Sigmoid colon (tissue), 7 donors: Measurements from ENCODE around the gene TCERG1L. TPM values are rescaled to one million over a fixed set of nuclear protein-coding genes. Genes with fewer than 3 reads are reported as not detected.
A peak's percentile ranks its signal among the peaks of the same experiment; 100 is the strongest.

ENCODE experiments used
- DNase-seq: peaks from one replicate; pipeline ENCODE4 v3.0.0-alpha.2; 2019
- H3K27ac ChIP-seq, 4 donors: fragments of 200-600 bp; sonication (generic); one replicate each; pipeline ENCODE4 v1.5.1; 2016 to 2019; ENCODE audit warnings: mild to moderate bottlenecking in 1 of 4
- H3K27me3 ChIP-seq, 3 donors: fragments of 200-600 bp; sonication (generic); one replicate each; pipeline ENCODE4 v1.5.1; 2019; ENCODE audit warnings: mild to moderate bottlenecking in 1 of 3
- H3K36me3 ChIP-seq, 4 donors: fragments of 200-600 bp; sonication (generic); one replicate each; pipeline ENCODE4 v1.5.1; 2016 to 2019
- H3K4me1 ChIP-seq, 4 donors: fragments of 200-600 bp; sonication (generic); one replicate each; pipeline ENCODE4 v1.5.1; 2017 to 2019
- H3K4me3 ChIP-seq, 4 donors: fragments of 200-600 bp; sonication (generic); one replicate each; pipeline ENCODE4 v1.5.1; 2017 to 2019; ENCODE audit warnings: mild to moderate bottlenecking in 2 of 4, moderate library complexity in 1 of 4
- H3K9me3 ChIP-seq, 4 donors: fragments of 200-600 bp in 3 of 4; sonication (generic) in 3 of 4; one replicate each; pipeline versions ENCODE4 v1.5.1 to v1.6.1; 2013 to 2019
- CTCF ChIP-seq, 4 experiments: fragments of 450-650 bp in 3 of 4; fragments of 200-600 bp in 1 of 4; IDR thresholded peaks; one replicate each; pipeline ENCODE4 v1.5.1; 2016 to 2019; ENCODE audit warnings: antibody characterized with exemption in 4 of 4, mild to moderate bottlenecking in 3 of 4, moderate library complexity in 2 of 4
- EP300 ChIP-seq, 4 donors: sonication (generic); formaldehyde crosslinking; IDR thresholded peaks; one replicate each; pipeline ENCODE4 v1.6.1; 2017; ENCODE audit warnings: antibody characterized with exemption in 4 of 4
- POLR2A ChIP-seq, 2 donors: fragments of 450-650 bp; IDR thresholded peaks; one replicate each; pipeline ENCODE4 v1.6.1; 2016; ENCODE audit warnings: antibody characterized with exemption in 2 of 2, mild to moderate bottlenecking in 2 of 2, moderate library complexity in 2 of 2
- POLR2AphosphoS5 ChIP-seq, 4 donors: sonication (generic); formaldehyde crosslinking; IDR thresholded peaks; one replicate each; pipeline ENCODE4 v1.6.1; 2017; ENCODE audit warnings: antibody characterized with exemption in 4 of 4
- WGBS, 2 donors: extraction: QIAGEN DNeasy Blood & Tissue Kit; methylation state at CpG; one replicate each; pipeline ENCODE4 v1.1.7; 2013; 5-methylcytosine and 5-hydroxymethylcytosine counted together
- intact Hi-C: fragments of 100-400 bp; cut with DNase I; formaldehyde crosslinking; loops from one replicate; pipeline ENCODE4 v1.15.1; 2023
- polyA plus RNA-seq, 3 donors: library from polyadenylated mRNA; stranded (reverse); fragments of 200-250 nt; gene quantifications; one replicate each; pipeline ENCODE4 v1.2.3, GENCODE V29; 2013
- total RNA-seq, 4 donors: library from RNA; depleted of rRNA; stranded (reverse); fragments of >200 nt; gene quantifications; one replicate each; pipeline ENCODE4 v1.1.0, GENCODE V29; 2016
- donor health status: healthy with polysubstance abuse.
- donor health status: Bipolar disorder and iron deficiency.
- donor health status: healthy.

TCERG1L gene
- total and polyA plus RNA-seq, 7 donors = under 0.01 to 0.55 (median 0.10) TPM; not detected in 4

GRCh38 chr10:131083915-131084790, 227.4 kb downstream of the TCERG1L start:
- no peak for TF ChIP-seq POLR2AphosphoS5 (IDR thresholded peaks at IDR 0.05)
- no peak for TF ChIP-seq EP300 (IDR thresholded peaks at IDR 0.05)
- TF ChIP-seq CTCF (IDR thresholded peaks at IDR 0.05) = no peak
- no peak for TF ChIP-seq POLR2A (IDR thresholded peaks at IDR 0.05)
- H3K36me3 ChIP-seq = no peaks in the 10 kb centered on the region
- H3K9me3 ChIP-seq = no peaks in the 10 kb centered on the region
- intact Hi-C loops = no loop called here
- H3K27me3 ChIP-seq = no peaks in the 10 kb centered on the region
- WGBS, 2 donors = 73 to 83% methylated on average over 32 of the region's 32 CpGs
- no peak overlapping the region for H3K4me3 ChIP-seq
- no peaks in the 10 kb centered on the region for H3K4me1 ChIP-seq
- peak; percentile 58 for DNase-seq
- H3K27ac ChIP-seq = no peak overlapping the region

GRCh38 chr10:131082991-131083481, 228.5 kb downstream of the TCERG1L start:
- Histone ChIP-seq H3K36me3 (no peaks in the 10 kb centered on the region), H3K9me3 (no peaks in the 10 kb centered on the region), H3K4me3 (no peak overlapping the region), H3K4me1 (no peaks in the 10 kb centered on the region), H3K27ac (no peak overlapping the region), H3K27me3 (no peaks in the 10 kb centered on the region)
- intact Hi-C loops = no loop called here
- DNase-seq = peak; percentile 48
- WGBS, 2 donors = 49 to 70% methylated on average over 16 of the region's 16 CpGs
- TF ChIP-seq POLR2AphosphoS5 (IDR thresholded peaks at IDR 0.05) (no peak), CTCF (IDR thresholded peaks at IDR 0.05) (no peak), POLR2A (IDR thresholded peaks at IDR 0.05) (no peak), EP300 (IDR thresholded peaks at IDR 0.05) (no peak)

- no peaks in the 10 kb centered on the region for H3K36me3 ChIP-seq
- no peaks in the 10 kb centered on the region for H3K27me3 ChIP-seq
- TF ChIP-seq EP300 (IDR thresholded peaks at IDR 0.05) = no peak
- no peak overlapping the region for H3K4me3 ChIP-seq
- no peak overlapping the region for H3K27ac ChIP-seq
- WGBS, 2 donors = 91 to 92% methylated on average over 13 of the region's 13 CpGs
- peak; percentile 55 for DNase-seq
- H3K4me1 ChIP-seq = no peaks in the 10 kb centered on the region
- H3K9me3 ChIP-seq = no peaks in the 10 kb centered on the region
- intact Hi-C loops = no loop called here
Observed at GRCh38 chr10:131082201-131082850, 229.2 kb downstream of the TCERG1L start.

GRCh38 chr10:131081786-131082185, 229.7 kb downstream of the TCERG1L start:
- Histone ChIP-seq H3K36me3 (no peaks in the 10 kb centered on the region), H3K27ac (no peak overlapping the region), H3K9me3 (no peaks in the 10 kb centered on the region), H3K27me3 (no peaks in the 10 kb centered on the region), H3K4me3 (no peak overlapping the region), H3K4me1 (no peaks in the 10 kb centered on the region)
- DNase-seq = no peak
- intact Hi-C loops = no loop called here
- TF ChIP-seq POLR2AphosphoS5 (IDR thresholded peaks at IDR 0.05) = no peak
- no peak for TF ChIP-seq POLR2A (IDR thresholded peaks at IDR 0.05)
- TF ChIP-seq EP300 (IDR thresholded peaks at IDR 0.05) = no peak
- TF ChIP-seq CTCF (IDR thresholded peaks at IDR 0.05) = no peak
- 79 to 84% methylated on average over 6 of the region's 6 CpGs for WGBS, 2 donors

- no peak overlapping the region for H3K4me3 ChIP-seq
- intact Hi-C loops = no loop called here
- H3K4me1 ChIP-seq = no peaks in the 10 kb centered on the region
- 18 to 38% methylated on average over 6 of the region's 6 CpGs for WGBS, 2 donors
- H3K27ac ChIP-seq = no peak overlapping the region
- no peaks in the 10 kb centered on the region for H3K27me3 ChIP-seq
- TF ChIP-seq CTCF (IDR thresholded peaks at IDR 0.05) (no peak), POLR2AphosphoS5 (IDR thresholded peaks at IDR 0.05) (no peak), EP300 (IDR thresholded peaks at IDR 0.05) (no peak), POLR2A (IDR thresholded peaks at IDR 0.05) (no peak)
- H3K36me3 ChIP-seq = no peaks in the 10 kb centered on the region
- peak; percentile 19 for DNase-seq
- no peaks in the 10 kb centered on the region for H3K9me3 ChIP-seq
Observed at GRCh38 chr10:131081376-131081775, 230.1 kb downstream of the TCERG1L start.
